Ascending aorta (tissue), 2 donors: Measurements from ENCODE around the gene IL3RA. TPM values are rescaled to one million over a fixed set of nuclear protein-coding genes. Genes with fewer than 3 reads are reported as not detected.
A peak's percentile ranks its signal among the peaks of the same experiment; 100 is the strongest.
"Not testable (repeated sequence)": the region's sequence is repeated elsewhere in the genome, so short reads cannot be mapped to it uniquely, and the experiment has no call there.

Experiments
- DNase-seq, 2 donors: peaks; one replicate each; pipeline ENCODE4 v3.0.0-alpha.2; 2019; ENCODE audit warnings: low spot score in 2 of 2
- H3K27ac ChIP-seq, 2 donors: fragments of 200-600 bp; sonication (generic); one replicate each; pipeline ENCODE4 v1.5.1; 2016 to 2017; ENCODE audit warnings: mild to moderate bottlenecking in 1 of 2
- H3K27me3 ChIP-seq: fragments of 200-600 bp; sonication (generic); one replicate; pipeline ENCODE4 v1.5.1; 2017
- H3K36me3 ChIP-seq, 2 donors: fragments of 200-600 bp; sonication (generic); one replicate each; pipeline ENCODE4 v1.5.1; 2016
- H3K4me1 ChIP-seq, 2 donors: fragments of 200-600 bp; sonication (generic); one replicate each; pipeline ENCODE4 v1.5.1; 2016 to 2017; ENCODE audit warnings: mild to moderate bottlenecking in 1 of 2
- H3K4me3 ChIP-seq, 2 donors: fragments of 200-600 bp; sonication (generic); one replicate each; pipeline ENCODE4 v1.5.1; 2016 to 2017; ENCODE audit warnings: mild to moderate bottlenecking in 1 of 2
- H3K9me3 ChIP-seq, 2 donors: fragments of 200-600 bp; sonication (generic); one replicate each; pipeline ENCODE4 v1.5.1; 2016
- intact Hi-C: fragments of 100-400 bp; cut with DNase I; formaldehyde crosslinking; loops from one replicate; pipeline ENCODE4 v1.15.1; 2023
- total RNA-seq: library from RNA; depleted of rRNA; stranded (reverse); fragments of >200 nt; gene quantifications from one replicate; pipeline ENCODE4 v1.1.0, GENCODE V29; 2016
- TF ChIP-seq, protein P1 (sequence below), 3 experiments: fragments of 200-600 bp in 2 of 3; fragments of 450-650 bp in 1 of 3; sonication (generic) in 2 of 3; IDR thresholded peaks; one replicate each; pipeline ENCODE4 v1.5.1; 2016 to 2019; ENCODE audit warnings: antibody characterized with exemption in 3 of 3, mild to moderate bottlenecking in 1 of 3, moderate library complexity in 1 of 3

The IL3RA gene
- total RNA-seq, 1 donor from 2014 or later, result 71.9 TPM

GRCh38 chrX:1334854-1335253 lies 1.7 kb upstream of the IL3RA start:
- TF ChIP-seq, protein P1, sequence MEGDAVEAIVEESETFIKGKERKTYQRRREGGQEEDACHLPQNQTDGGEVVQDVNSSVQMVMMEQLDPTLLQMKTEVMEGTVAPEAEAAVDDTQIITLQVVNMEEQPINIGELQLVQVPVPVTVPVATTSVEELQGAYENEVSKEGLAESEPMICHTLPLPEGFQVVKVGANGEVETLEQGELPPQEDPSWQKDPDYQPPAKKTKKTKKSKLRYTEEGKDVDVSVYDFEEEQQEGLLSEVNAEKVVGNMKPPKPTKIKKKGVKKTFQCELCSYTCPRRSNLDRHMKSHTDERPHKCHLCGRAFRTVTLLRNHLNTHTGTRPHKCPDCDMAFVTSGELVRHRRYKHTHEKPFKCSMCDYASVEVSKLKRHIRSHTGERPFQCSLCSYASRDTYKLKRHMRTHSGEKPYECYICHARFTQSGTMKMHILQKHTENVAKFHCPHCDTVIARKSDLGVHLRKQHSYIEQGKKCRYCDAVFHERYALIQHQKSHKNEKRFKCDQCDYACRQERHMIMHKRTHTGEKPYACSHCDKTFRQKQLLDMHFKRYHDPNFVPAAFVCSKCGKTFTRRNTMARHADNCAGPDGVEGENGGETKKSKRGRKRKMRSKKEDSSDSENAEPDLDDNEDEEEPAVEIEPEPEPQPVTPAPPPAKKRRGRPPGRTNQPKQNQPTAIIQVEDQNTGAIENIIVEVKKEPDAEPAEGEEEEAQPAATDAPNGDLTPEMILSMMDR (IDR thresholded peaks at IDR 0.05), result no peak
- intact Hi-C loops, result no loop called here
- Histone ChIP-seq H3K27ac (no peak overlapping the region), H3K27me3 (no peaks in the 10 kb centered on the region), H3K9me3 (no peaks in the 10 kb centered on the region), H3K4me3 (no peak overlapping the region), H3K4me1 (no peaks in the 10 kb centered on the region), H3K36me3 (no peaks in the 10 kb centered on the region)
- DNase-seq, result no peak

GRCh38 chrX:1336948-1337779 lies 579 bp downstream of the IL3RA start:
- H3K4me1 ChIP-seq, result no peaks in the 10 kb centered on the region
- no peaks in the 10 kb centered on the region for H3K27me3 ChIP-seq
- H3K9me3 ChIP-seq, result no peaks in the 10 kb centered on the region
- H3K36me3 ChIP-seq, result no peaks in the 10 kb centered on the region
- TF ChIP-seq, protein P1 (IDR thresholded peaks at IDR 0.05), result no peak
- peak overlapping the region; percentile 53 to 66 for H3K4me3 ChIP-seq
- DNase-seq, result no peak
- intact Hi-C loops, result no loop called here
- peak overlapping the region; percentile 23 to 46 for H3K27ac ChIP-seq

GRCh38 chrX:1341545-1342184 lies 5.1 kb downstream of the IL3RA start:
- Histone ChIP-seq H3K4me1 (no peaks in the 10 kb centered on the region), H3K27me3 (no peaks in the 10 kb centered on the region), H3K27ac (no peak overlapping the region), H3K36me3 (no peaks in the 10 kb centered on the region), H3K9me3 (no peaks in the 10 kb centered on the region), H3K4me3 (no peak overlapping the region)
- DNase-seq, result no peak
- intact Hi-C loops, result no loop called here
- TF ChIP-seq, protein P1 (IDR thresholded peaks at IDR 0.05), result no peak

DNA sequence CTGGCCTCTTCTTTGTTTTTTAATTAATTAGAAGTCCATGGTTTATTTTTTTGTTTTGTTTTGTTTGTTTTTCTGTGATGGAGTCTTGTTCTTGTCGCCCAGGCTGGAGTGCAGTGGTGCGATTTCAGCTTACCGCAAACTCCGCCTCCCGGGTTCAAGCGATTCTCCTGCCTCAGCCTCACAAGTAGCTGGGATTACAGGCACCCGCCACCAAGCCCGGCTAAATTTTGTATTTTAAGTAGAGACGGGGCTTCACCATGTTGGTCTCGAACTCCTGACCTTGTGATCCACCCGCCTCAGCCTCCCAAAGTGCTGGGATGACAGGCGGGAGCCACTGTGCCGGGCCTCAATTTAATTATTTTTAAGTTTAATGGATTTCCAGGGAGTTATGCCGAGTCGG lies 13.0 kb downstream of the IL3RA start:
- H3K27ac ChIP-seq, H3K4me3 ChIP-seq, DNase-seq, H3K27me3 ChIP-seq, H3K36me3 ChIP-seq, H3K4me1 ChIP-seq, intact Hi-C loops, H3K9me3 ChIP-seq: not testable (repeated sequence)

GRCh38 chrX:1351981-1352714 lies 15.6 kb downstream of the IL3RA start:
- no peak for DNase-seq
- Histone ChIP-seq H3K4me1 (no peaks in the 10 kb centered on the region), H3K9me3 (no peaks in the 10 kb centered on the region), H3K36me3 (no peaks in the 10 kb centered on the region), H3K4me3 (no peak overlapping the region), H3K27ac (no peak overlapping the region), H3K27me3 (no peaks in the 10 kb centered on the region)
- intact Hi-C loops, result no loop called here
- TF ChIP-seq, protein P1 (IDR thresholded peaks at IDR 0.05), result no peak
